ENCODE data around the gene CTNNBL1.

Gene CTNNBL1

GRCh38 chr20:37725165-37725564, 31.3 kb downstream of the CTNNBL1 start:
- TF ChIP-seq CTCF (IDR thresholded peaks at IDR 0.05; ENCODE audit: borderline replicate concordance, control extremely low read depth, extremely low read depth, insufficient read depth, missing control alignments) = no peak
- DNase-seq (ENCODE audit: low spot score) = no peak
- in situ Hi-C loops (cut with MboI; ENCODE audit: low sequenced_read_pairs, unreplicated experiment) = no loop called here

- in situ Hi-C loops (cut with MboI; ENCODE audit: low sequenced_read_pairs, unreplicated experiment) = no loop called here
- no peak for DNase-seq (ENCODE audit: low spot score)
- no peak for TF ChIP-seq CTCF (IDR thresholded peaks at IDR 0.05; ENCODE audit: borderline replicate concordance, control extremely low read depth, extremely low read depth, insufficient read depth, missing control alignments)
Observed at GRCh38 chr20:37725855-37726254, 32.0 kb downstream of the CTNNBL1 start.

- no peak for TF ChIP-seq CTCF (IDR thresholded peaks at IDR 0.05; ENCODE audit: borderline replicate concordance, control extremely low read depth, extremely low read depth, insufficient read depth, missing control alignments)
- in situ Hi-C loops (cut with MboI; ENCODE audit: low sequenced_read_pairs, unreplicated experiment) = no loop called here
- DNase-seq (ENCODE audit: low spot score) = no peak
Observed at GRCh38 chr20:37726321-37726720, 32.5 kb downstream of the CTNNBL1 start.

GRCh38 chr20:37726971-37727956, 33.4 kb downstream of the CTNNBL1 start:
- in situ Hi-C loops (cut with MboI; ENCODE audit: low sequenced_read_pairs, unreplicated experiment) = no loop called here
- no peak for TF ChIP-seq CTCF (IDR thresholded peaks at IDR 0.05; ENCODE audit: borderline replicate concordance, control extremely low read depth, extremely low read depth, insufficient read depth, missing control alignments)
- DNase-seq (ENCODE audit: low spot score) = peak; percentile 16

- in situ Hi-C loops (cut with MboI; ENCODE audit: low sequenced_read_pairs, unreplicated experiment) = no loop called here
Observed at GRCh38 chr20:37727957-37728634, 34.3 kb downstream of the CTNNBL1 start.

More at GRCh38 chr20:37727957-37728634, 34.3 kb downstream of the CTNNBL1 start:
- TF ChIP-seq CTCF (IDR thresholded peaks at IDR 0.05; ENCODE audit: borderline replicate concordance, control extremely low read depth, extremely low read depth, insufficient read depth, missing control alignments) = no peak
- DNase-seq (ENCODE audit: low spot score) = no peak

Measured in GM13976 (cell line).